ENCODE results near the gene CIZ1.

The CIZ1 gene

GRCh38 chr9:128162215-128163026 is 29.0 kb downstream of the CIZ1 start:
- no peak for DNase-seq (ENCODE audit: low spot score)

- no peak for DNase-seq (ENCODE audit: low spot score)
These were observed 30.0 kb downstream of the CIZ1 start for GRCh38 chr9:128161215-128161902.

- no peak for DNase-seq (ENCODE audit: low spot score)
These were observed 30.8 kb downstream of the CIZ1 start for GRCh38 chr9:128160603-128160987.

- DNase-seq (ENCODE audit: low spot score) = peak; percentile 92
These were observed 31.4 kb downstream of the CIZ1 start, which contains the start of gene BBLN for GRCh38 chr9:128159784-128160602. TSS of gene BBLN (plus strand) at chr9:128160265. CDS start at chr9:128160408, 143 bp downstream.

GRCh38 chr9:128159522-128159783 is 31.9 kb downstream of the CIZ1 start:
- no peak for DNase-seq (ENCODE audit: low spot score)

GRCh38 chr9:128155736-128156500 is 35.5 kb downstream of the CIZ1 start:
- DNase-seq (ENCODE audit: low spot score) = no peak

- no peak for DNase-seq (ENCODE audit: low spot score)
These were observed 37.3 kb downstream of the CIZ1 start for GRCh38 chr9:128153947-128154695.

- DNase-seq (ENCODE audit: low spot score) = no peak
These were observed 38.1 kb downstream of the CIZ1 start for GRCh38 chr9:128153060-128153946.

- DNase-seq (ENCODE audit: low spot score) = no peak
These were observed 39.0 kb downstream of the CIZ1 start for GRCh38 chr9:128152133-128153059.

GRCh38 chr9:128151309-128152132 is 39.9 kb downstream of the CIZ1 start:
- no peak for DNase-seq (ENCODE audit: low spot score)

GRCh38 chr9:128150594-128151308 is 40.6 kb downstream of the CIZ1 start:
- no peak for DNase-seq (ENCODE audit: low spot score)

GRCh38 chr9:128149951-128150593 is 41.3 kb downstream of the CIZ1 start:
- no peak for DNase-seq (ENCODE audit: low spot score)

GRCh38 chr9:128149001-128149701 is 42.2 kb downstream of the CIZ1 start, which contains the start of gene LCN2:
TSS of gene LCN2 (plus strand) at chr9:128149453. CDS start at chr9:128149526, 73 bp downstream.
- peak; percentile 93 for DNase-seq (ENCODE audit: low spot score)

- DNase-seq (ENCODE audit: low spot score) = no peak
These were observed 42.8 kb downstream of the CIZ1 start for GRCh38 chr9:128148509-128149000.

GRCh38 chr9:128146591-128147120 is 44.7 kb downstream of the CIZ1 start:
- no peak for DNase-seq (ENCODE audit: low spot score)

GRCh38 chr9:128145951-128146351 is 45.4 kb downstream of the CIZ1 start:
- no peak for DNase-seq (ENCODE audit: low spot score)
